ENCODE results near the gene YTHDC2.

DNA sequence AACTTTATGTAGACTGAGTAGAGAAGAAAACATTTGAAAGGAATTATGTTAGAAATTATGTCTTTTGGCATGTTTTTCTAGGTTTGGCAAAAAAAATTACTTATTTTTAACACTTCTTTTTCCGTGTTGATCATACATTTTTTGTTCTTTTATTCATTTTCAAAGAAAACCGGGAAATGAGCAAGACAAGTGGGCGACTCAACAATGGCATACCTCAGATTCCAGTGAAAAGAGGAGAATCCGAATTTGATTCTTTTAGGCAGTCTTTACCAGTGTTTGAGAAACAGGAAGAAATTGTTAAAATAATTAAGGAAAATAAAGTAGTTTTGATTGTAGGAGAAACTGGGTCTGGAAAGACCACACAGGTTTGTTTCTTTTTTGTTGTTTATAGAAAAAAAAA, 12.9 kb downstream of the YTHDC2 start:
- TF ChIP-seq, protein P1, sequence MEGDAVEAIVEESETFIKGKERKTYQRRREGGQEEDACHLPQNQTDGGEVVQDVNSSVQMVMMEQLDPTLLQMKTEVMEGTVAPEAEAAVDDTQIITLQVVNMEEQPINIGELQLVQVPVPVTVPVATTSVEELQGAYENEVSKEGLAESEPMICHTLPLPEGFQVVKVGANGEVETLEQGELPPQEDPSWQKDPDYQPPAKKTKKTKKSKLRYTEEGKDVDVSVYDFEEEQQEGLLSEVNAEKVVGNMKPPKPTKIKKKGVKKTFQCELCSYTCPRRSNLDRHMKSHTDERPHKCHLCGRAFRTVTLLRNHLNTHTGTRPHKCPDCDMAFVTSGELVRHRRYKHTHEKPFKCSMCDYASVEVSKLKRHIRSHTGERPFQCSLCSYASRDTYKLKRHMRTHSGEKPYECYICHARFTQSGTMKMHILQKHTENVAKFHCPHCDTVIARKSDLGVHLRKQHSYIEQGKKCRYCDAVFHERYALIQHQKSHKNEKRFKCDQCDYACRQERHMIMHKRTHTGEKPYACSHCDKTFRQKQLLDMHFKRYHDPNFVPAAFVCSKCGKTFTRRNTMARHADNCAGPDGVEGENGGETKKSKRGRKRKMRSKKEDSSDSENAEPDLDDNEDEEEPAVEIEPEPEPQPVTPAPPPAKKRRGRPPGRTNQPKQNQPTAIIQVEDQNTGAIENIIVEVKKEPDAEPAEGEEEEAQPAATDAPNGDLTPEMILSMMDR (IDR thresholded peaks at IDR 0.05; ENCODE audit: low read length), result no peak
- TF ChIP-seq EZH2phosphoT487 (IDR thresholded peaks at IDR 0.05; ENCODE audit: low read length) (no peak), EZH2 (optimal IDR thresholded peaks at IDR 0.05; ENCODE audit: low read depth, low read length) (no peak)
